ENCODE results near the gene PRRG4. TPM values are rescaled to one million over a fixed set of nuclear protein-coding genes. Genes with fewer than 3 reads are reported as not detected.
"Not testable (repeated sequence)": the region's sequence is repeated elsewhere in the genome, so short reads cannot be mapped to it uniquely, and the experiment has no call there.

The PRRG4 gene
- total RNA-seq, 1 donor from 2014 or later, result under 0.01 TPM

GRCh38 chr11:32883421-32883820, 53.7 kb downstream of the PRRG4 start:
- no peak for DNase-seq (ENCODE audit: low spot score in 2 of 2)
- FAIRE-seq, result no peak

GRCh38 chr11:32884023-32884422, 54.3 kb downstream of the PRRG4 start:
- FAIRE-seq (no peak), DNase-seq (ENCODE audit: low spot score in 2 of 2) (no peak)

- FAIRE-seq (no peak), DNase-seq (ENCODE audit: low spot score in 2 of 2) (no peak)
These were observed 55.1 kb downstream of the PRRG4 start for GRCh38 chr11:32884770-32885384.

DNA sequence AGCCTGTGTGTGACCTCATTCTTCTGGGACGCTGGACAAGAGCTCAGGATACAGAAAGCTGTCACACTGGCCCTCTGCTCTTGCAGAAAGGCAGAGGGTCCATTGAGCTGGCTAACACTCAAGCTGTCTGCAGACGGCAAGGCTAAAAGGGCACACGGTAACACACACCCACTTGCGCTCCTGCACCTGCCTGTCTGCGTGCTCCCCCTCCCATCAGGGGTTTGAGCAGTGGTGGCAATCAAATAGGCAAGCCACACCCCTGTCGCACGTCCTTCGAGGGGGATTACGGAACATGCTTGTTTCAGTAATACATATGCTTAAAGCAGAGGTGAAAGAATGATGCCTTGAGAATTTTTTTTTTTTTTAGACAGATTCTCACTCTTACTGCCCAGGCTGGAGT, 55.8 kb downstream of the PRRG4 start:
- FAIRE-seq (no peak), DNase-seq (ENCODE audit: low spot score in 2 of 2) (no peak)

GRCh38 chr11:32886180-32886579, 56.5 kb downstream of the PRRG4 start:
- DNase-seq (ENCODE audit: low spot score in 2 of 2), result no peak
- FAIRE-seq, result no peak

DNA sequence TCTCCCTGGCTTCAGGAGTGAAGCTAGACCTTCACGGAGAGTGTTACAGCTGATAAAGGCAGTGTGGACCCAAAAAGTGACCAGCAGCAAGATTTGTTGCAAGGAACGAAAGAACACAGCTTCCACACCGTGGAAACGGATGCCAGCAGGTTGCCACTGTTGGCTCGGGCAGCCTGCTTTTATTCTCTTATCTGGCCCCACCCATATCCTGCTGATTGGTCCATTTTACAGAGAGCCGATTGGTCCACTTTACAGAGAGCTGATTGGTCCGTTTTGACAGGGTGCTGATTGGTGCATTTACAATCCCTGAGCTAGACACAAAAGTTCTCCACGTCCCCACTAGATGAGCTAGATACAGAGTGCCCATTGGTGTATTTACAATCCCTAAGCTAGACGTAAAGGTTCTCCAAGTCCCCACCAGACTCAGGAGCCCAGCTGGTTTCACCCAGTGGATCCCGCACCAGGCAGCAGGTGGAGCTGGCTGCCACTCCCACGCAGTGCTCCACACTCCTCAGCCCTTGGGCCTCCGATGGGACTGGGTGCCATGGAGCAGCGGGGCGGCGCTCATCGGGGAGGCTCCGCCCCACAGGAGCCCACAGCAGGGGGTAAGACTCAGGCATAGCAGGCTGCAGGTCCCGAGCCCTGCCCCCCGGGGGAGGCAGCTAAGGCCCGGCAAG, 58.1 kb downstream of the PRRG4 start:
- not testable (repeated sequence) for DNase-seq (ENCODE audit: low spot score in 2 of 2); FAIRE-seq

GRCh38 chr11:32888384-32888710, 58.6 kb downstream of the PRRG4 start:
- not testable (repeated sequence) for DNase-seq (ENCODE audit: low spot score in 2 of 2); FAIRE-seq

GRCh38 chr11:32888805-32889204, 59.1 kb downstream of the PRRG4 start:
- no peak for DNase-seq (ENCODE audit: low spot score in 2 of 2)
- no peak for FAIRE-seq

- DNase-seq (ENCODE audit: low spot score in 2 of 2) (no peak), FAIRE-seq (no peak)
These were observed 61.3 kb downstream of the PRRG4 start for GRCh38 chr11:32890843-32891656.

DNA sequence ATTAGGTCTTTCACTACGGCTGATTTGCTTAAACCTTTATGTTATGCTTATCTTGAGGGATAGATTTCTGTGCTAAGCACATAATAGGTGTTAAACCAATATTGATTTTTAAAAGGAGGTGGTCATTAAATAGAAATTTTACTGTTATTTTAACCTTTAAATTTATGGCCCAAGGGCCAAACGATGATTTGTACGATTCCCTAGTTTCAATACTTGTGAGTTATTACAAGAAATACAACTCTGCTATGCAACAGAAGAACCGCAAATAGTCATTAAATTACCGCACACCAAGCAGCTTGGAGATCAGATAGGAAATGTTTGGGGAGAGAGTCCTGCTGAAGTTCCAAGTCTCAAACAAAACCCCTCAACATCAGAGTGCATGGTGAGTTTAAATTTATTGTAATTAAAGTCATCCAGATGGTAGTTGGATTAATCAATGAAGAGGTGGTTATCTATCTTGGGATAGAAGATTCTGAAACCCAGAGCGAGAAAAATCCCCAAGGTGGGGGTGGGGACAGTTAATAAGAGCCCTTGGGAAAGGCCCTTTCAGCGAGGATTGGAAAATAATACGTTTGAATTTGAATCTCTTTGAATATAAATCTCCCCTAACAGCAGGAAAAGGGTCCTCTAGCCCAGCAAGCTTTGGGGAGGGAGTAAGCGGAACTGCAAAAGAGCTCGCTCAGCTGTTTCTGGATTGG, 62.1 kb downstream of the PRRG4 start:
- DNase-seq (ENCODE audit: low spot score in 2 of 2) (no peak), FAIRE-seq (no peak)

DNA sequence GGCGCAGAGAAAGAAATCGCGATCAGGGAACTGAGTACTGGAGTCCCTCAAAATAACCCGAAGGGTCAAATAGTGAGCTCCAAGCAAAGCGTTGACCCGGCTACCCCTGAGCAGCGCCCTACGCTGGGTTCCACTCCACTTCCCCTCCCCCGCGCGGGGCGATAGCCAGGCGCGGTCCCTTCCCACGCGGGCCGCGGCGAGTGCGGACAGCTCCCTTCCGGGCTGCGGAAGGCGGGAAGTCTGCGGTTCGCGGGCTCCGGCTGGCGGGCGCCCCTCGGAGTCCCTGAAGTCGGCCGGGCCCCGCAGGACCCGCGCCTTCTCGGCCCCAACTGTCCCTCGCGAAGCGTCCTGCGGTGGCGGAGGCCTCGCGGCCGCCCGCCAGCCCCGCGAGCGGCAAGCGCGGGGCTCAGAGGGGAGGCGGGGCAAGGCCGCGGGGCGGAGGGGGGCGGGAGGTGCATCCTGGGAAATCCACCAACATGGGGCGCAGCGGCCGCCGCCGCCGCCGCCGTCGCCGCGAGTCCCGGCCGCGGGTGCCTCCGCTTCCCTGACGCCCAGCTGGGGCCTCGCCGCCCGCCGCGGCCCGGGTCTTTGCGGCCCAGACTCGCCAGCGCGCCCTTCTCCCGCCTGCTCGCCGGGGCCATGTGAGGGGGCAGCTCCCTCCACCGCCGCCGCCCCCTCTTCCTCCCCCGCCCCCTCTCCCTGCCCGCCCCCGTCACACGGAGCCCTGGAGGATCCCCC, 62.8 kb downstream of the PRRG4 start, which contains the start of gene QSER1:
Gene QSER1 (plus strand): TSS at position 457 of the 738 bp plus-strand sequence. CDS start 315 bp downstream, outside the sequence.
- DNase-seq (ENCODE audit: low spot score in 2 of 2) (peak; percentile 83 to 91), FAIRE-seq (no peak)

- no peak for DNase-seq (ENCODE audit: low spot score in 2 of 2)
- FAIRE-seq, result no peak
These were observed 63.3 kb downstream of the PRRG4 start for GRCh38 chr11:32893093-32893342.

DNA sequence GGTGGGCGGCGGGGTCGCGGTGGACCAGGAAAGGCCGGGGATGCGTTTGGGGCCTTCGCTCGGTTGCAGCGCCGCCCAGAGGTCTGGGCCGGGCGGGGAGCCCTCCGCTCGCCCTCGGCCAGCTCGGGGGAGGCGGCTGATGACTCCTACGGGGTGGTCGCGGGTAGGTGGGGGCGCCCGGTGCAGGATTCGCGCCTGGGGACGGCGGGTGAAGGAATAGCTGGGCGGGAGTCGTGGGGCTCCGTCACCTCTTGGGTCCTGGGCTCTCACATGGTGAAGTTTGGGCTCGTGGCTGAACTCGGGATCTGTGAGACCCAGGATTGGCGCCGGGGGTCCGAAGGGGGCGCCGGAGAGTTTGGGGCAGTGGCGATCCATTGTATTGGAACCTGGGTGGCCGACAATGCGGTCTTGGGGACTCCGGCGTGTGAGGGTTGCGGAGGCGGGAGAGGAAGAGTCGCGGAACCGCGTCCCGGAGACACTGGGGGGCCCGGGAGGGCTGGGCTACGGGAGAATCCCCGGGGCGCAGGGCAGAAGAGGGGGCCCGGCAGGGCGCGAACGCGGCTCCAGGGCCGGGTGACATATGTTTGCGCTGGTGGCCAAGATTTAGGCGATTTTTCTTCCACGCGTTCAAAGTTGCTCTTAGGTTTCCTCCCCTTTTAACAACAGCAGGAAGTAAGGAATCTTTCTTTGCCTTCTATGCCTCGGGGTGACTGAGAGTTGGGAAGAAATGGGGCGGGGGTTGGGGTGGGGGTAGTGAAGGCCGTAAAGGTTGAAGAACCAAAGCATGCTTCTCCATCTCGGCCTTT, 63.8 kb downstream of the PRRG4 start:
- FAIRE-seq (no peak), DNase-seq (ENCODE audit: low spot score in 2 of 2) (peak; percentile 58 to 67)

DNA sequence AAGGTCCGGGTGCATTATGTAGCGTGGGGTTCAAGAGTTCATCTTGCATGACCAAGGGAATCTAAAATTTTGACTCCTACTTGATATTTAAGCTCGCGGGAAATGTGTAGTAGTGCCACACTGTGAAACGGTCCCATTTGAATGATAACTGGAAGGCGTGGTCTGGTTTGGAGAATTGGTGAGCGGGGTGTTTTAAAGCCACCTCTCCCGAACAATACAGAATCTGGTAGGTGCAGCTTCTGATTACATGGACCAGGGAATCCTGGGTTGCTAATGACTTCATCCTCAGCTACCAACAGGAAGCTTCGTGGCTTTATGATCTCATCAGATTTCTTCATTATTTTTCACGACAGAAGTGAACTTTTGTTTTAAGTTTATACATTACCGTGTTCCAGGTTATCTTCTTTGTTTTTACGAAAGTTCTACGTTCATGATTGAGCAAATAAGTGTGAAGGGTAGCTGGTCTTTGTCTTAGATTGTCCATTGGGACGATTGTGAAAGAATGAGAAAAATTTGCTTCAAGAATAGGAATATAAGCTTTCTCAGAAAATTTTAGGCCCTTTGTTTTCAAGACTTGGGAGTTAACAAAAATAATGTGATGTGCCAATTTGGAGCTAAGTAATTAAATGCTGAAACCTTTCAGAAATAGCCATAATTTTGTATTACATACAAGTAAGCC, 64.6 kb downstream of the PRRG4 start:
- DNase-seq (ENCODE audit: low spot score in 2 of 2) (peak; percentile 20 to 38), FAIRE-seq (no peak)

DNA sequence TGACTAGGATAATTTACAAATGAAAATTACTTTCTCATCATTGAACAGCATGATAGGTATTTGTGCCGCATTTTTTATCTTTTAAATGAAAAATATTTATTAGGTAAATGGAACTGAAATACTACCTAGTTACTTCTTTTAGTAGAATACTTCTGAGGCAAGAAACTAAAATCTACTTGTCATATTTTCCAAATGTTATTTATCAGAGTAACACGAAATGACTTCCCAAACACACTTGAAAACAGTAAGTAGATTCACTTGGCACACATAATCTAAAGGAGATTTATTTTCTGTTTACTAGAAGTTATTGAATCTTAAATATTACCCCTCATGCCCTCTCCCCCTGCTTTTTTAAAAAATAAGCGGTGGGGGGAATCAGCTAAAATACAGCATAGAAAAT, 65.2 kb downstream of the PRRG4 start:
- DNase-seq (ENCODE audit: low spot score in 2 of 2), result no peak

DNA sequence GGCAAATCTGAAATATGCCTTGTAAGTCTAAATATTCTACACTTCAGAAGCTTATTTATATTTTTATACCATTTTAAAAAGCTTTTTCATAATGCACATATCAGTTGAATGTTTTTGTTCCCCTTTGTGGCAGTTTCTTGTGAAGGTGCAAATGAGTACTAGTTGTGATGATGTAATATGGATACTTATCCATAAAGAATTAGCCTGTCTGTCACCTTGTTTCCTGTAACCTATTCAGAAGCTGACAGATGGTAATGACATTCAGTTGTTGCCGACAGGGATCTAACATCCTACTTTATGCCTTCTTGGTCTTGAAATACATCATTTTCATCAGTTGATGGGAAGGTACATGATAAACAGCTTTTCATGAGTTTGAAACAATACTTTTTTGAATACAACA, 65.7 kb downstream of the PRRG4 start:
- FAIRE-seq (no peak), DNase-seq (ENCODE audit: low spot score in 2 of 2) (no peak)

More for the DNA sequence above, 65.2 kb downstream of the PRRG4 start:
- no peak for FAIRE-seq

- FAIRE-seq (no peak), DNase-seq (ENCODE audit: low spot score in 2 of 2) (no peak)
These were observed 67.4 kb downstream of the PRRG4 start for GRCh38 chr11:32897103-32897502.

GRCh38 chr11:32899438-32899837, 69.7 kb downstream of the PRRG4 start:
- FAIRE-seq (no peak), DNase-seq (ENCODE audit: low spot score in 2 of 2) (no peak)

GRCh38 chr11:32902089-32902665, 72.5 kb downstream of the PRRG4 start:
- DNase-seq (ENCODE audit: low spot score in 2 of 2) (no peak), FAIRE-seq (no peak)

All from frontal cortex (tissue), 4 donors.